Activated CD8-positive, alpha-beta memory T cell treated with anti-CD3 and anti-CD28 coated beads, Interleukin-2, amount 50 U/mL, for 4 hours (primary cell): ENCODE data around the gene SRD5A1.
"Not testable (repeated sequence)": the region's sequence is repeated elsewhere in the genome, so short reads cannot be mapped to it uniquely, and the experiment has no call there.

Experiments used
- DNase-seq: peaks from one replicate; pipeline ENCODE4 v3.0.0-alpha.2; 2020

Gene SRD5A1

DNA sequence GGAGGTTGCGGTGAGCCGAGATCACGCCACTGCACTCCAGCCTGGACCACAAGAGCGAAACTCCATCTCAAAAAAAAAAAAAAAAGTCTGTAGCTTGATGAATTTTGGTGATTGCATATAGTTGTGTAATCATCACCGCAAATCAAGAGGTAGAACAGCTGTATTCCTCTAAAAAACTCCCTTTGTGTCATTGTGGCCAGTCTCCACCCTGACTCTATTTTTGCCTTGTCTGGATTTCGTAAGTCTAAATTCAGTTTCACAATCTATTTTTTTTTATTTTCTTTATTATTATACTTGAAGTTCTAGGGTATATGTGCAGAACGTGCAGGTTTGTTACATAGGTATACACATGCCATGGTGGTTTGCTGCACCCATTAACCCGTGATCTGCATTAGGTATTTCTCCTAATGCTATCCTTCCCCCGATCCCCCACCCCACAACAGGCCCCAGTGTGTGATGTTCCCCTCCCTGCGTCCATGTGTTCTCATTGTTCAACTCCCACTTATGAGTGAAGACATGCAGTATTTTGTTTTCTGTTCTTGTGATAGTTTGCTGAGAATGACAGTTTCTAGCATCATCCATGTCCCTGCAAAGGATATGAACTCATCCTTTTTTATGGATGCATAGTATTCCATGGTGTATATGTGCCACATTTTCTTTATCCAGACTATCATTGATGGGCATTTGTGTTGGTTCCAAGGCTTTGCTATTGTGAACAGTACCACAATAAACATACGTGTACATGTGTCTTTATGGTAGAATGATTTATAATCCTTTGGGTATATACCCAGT lies 12.5 kb downstream of the SRD5A1 start:
- not testable (repeated sequence) for DNase-seq

DNA sequence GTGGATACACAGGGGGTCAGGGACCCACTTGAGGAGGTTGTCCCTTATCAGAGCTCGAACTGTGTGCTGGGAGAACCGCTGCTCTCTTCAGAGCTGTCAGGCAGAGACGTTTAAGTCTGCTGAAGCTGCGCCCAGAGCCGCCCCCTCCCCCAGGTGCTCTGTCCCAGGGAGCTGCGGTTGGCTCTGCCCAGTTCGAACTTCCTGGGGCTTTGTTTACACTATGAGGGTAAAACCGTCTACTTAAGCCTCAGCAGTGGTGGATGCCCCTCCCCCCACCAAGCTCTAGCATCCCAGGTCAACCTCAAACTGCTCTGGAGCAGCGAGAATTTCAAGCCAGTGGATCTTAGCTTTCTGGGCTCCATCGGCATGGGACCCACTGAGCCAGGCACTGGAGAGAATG lies 15.9 kb downstream of the SRD5A1 start:
- no peak for DNase-seq

GRCh38 chr5:6649681-6650080 lies 16.4 kb downstream of the SRD5A1 start:
- DNase-seq: no peak

DNA sequence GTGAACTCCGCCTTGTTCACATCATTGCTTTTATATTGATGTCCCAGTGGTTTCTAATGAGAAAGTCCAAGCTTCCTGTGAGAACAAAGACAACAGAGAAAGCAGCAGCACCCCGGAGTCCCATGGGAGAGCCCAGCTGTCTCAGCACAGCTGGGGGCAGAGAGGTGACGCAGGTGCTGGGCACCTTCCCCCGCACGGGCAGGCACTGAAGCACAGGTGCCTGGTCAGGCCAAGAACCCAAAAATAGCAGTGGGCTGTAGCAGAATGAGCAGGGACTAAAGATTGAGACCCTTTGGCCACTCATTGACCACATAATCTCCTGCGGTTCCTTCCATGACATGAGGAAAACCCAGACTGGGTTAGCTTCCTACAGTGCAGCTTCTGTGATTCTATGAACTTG lies 18.8 kb downstream of the SRD5A1 start:
- no peak for DNase-seq

- no peak for DNase-seq
These were observed 22.2 kb downstream of the SRD5A1 start for GRCh38 chr5:6655432-6655831.

DNA sequence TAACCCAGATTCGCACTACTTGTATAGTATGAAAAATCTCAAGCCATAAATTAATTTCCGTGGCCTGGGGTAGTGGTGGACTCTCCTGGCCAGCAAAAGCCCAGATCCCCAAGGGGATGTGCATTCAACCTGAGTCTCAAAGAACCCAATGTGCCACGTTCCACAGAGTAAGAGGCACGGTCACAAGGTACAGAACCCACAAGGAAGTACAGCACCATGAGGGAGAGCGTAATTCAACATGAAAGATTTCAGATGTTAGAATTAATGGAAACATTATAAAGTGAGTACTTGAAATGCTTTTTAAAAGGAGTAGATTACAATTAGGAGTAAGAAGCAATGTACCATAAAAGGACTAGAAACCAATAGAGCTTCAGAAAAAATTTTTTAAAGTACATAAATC lies 23.4 kb downstream of the SRD5A1 start:
- no peak for DNase-seq

DNA sequence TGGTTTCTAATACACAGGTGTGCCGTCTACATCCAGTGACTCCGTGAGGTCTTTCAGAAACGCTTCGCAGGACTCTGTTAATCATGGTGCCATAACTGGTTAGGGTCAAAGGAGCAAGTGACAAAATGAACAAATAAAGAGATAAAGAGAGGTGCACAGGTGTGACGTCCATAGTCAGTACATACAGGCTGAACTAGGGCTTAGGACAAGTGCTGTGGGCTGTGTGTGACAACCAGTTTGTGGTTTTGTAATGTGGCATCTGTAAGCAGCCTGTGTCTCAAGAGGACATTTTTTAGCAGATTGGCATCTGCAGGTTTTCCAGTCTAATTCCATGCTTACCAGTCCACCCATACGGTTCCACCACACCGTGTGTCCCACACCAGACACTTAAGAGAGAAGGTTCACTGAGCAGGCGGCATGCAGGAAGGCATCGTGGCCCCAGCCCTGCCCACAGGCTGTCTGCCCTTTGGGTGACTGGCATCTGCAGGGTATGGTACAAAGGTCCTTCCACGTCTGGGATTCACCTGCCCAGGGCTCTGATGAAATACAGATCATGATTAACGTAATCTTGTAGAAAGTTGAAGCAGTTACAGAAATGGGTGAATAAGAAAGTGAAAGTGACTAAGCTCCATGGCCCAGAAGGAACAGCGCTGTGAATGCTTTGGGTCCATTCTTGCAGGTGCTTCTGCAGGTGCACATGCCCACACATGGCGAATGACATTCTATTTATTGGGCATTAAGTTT lies 26.9 kb downstream of the SRD5A1 start:
- DNase-seq: no peak

GRCh38 chr5:6660688-6661087 lies 27.4 kb downstream of the SRD5A1 start:
- DNase-seq: no peak

DNA sequence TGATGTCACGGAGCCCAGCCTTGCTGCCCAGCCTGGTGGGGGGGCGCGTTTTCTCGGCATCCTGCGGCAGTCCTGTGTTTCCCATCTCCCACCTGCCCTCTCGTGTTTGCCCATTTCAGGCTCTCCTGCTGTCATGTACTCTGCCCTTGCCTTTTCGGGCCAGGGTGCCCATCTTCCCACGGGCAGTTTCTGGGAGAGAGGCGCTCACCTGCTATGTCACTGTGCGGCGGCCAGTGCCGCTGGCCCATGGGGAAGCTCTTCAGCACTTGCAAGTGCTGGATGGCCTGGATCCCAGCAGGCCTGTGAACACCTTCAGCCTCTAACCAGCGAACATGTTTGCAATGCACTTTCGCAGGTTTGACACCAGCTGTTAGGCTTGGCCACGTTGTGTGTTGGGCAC lies 33.5 kb downstream of the SRD5A1 start:
- no peak for DNase-seq

DNA sequence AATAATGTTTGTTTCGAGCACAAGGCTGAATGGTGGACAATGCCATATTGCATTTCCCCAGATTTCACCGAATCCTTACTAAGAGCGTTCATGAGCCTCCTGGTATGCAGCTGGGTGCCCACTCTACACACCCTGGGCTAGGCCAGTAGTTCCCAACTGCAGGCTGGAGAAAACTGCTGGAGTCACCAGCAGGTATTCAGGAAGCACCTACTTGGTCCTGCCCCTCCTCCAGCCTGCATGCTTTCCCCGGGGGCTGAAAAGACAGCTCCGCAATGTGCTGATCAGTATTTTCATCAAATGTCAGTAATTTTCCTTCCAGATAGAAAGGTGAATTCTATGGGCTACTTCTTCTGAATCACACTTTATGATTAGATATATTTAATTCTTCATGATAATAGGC lies 34.4 kb downstream of the SRD5A1 start:
- DNase-seq: no peak

GRCh38 chr5:6668717-6669116 lies 35.5 kb downstream of the SRD5A1 start:
- not testable (repeated sequence) for DNase-seq

GRCh38 chr5:6673031-6673430 lies 39.8 kb downstream of the SRD5A1 start:
- no peak for DNase-seq

- no peak for DNase-seq
These were observed 40.7 kb downstream of the SRD5A1 start for GRCh38 chr5:6673963-6674362.

- DNase-seq: no peak
These were observed 41.2 kb downstream of the SRD5A1 start for GRCh38 chr5:6674421-6674820.

DNA sequence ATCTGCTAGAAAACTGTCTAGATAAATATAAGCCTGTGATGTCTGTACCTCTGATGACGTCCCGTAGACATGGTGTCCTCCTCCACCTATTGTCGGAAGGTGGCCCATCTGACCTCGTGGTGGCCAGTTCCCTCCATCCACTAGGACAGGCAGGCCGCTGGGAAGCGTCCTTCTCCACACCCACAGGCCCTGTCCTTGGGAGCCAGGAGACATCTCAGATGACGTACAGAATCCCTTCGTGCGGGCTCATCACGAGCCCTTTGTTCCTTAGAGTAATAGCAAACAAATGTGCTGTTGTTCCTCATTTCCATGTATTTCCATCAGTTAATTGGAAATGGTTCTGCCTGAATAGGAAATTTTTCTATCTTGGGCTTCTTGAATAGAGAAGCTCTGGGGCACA lies 41.6 kb downstream of the SRD5A1 start:
- no peak for DNase-seq

DNA sequence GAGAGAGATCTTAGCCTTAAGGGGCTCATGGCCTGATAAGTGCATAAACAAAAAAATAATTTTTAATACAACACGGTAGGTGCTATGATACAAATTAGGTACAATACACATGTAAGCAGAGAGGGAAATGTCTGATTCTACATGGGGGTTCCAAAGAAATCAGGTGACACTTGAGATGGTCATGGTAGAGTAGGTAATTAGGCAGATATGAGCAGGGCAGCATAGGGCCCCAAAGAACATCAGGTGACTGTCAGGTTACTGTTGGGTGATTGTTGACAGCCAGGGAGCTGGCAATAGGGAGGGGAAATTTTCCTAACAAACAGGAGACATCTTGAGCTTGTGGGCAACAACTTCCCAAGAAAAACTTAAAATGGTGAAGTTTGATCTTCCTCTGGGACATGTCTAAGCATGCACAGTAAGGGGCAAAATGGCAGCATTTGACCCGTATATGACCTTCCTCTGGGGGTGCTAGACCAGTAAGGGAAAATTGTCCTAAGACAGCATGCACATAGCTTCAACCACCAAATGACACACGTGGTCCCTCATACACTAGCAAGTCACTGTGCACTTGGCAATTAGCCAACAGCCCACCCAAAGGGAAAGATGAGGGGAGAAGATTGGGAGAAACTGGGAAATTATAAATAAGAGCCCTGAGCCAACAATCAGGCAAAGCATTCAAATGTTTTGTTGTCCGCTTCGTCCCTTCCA lies 42.7 kb downstream of the SRD5A1 start:
- no peak for DNase-seq

DNA sequence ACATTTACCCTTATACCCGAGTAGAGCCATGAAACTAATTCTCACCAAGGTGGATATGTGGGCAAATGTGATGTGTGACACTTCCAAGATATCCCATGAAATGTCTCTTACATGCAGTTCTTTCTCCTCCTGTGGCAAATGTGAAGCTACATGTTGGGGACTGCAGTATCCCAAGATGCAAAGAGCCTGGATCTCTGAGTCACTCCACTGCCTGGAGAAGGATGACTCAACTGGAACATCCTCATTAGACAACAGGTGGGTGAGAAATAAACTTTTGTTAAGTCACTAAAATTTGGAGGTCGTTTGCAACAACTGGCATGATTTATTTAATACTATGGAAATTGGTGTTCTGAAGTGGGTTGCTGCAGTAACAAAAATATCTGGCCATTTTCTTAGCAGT lies 43.5 kb downstream of the SRD5A1 start:
- DNase-seq: no peak

DNA sequence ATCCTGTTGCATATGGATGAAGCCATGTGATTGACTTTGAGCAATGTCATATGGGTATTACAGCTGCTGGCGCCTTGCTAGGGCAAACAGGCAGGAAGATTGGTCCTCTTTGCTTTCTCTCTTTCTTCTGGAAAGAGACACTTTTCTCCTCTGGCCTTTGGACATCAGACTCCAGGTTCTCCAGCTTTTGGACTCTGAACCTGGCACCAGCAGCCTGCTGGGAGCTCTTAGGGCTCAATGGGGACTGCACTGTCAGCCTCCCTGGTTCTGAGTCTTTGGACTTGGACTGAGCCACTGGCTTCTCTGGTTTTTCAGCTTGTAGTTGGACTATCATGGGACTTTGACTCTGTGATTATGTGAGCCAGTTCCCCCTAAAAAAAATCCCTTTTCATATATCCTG lies 45.1 kb downstream of the SRD5A1 start:
- DNase-seq: no peak

- no peak for DNase-seq
These were observed 47.7 kb downstream of the SRD5A1 start for GRCh38 chr5:6680922-6681321.

DNA sequence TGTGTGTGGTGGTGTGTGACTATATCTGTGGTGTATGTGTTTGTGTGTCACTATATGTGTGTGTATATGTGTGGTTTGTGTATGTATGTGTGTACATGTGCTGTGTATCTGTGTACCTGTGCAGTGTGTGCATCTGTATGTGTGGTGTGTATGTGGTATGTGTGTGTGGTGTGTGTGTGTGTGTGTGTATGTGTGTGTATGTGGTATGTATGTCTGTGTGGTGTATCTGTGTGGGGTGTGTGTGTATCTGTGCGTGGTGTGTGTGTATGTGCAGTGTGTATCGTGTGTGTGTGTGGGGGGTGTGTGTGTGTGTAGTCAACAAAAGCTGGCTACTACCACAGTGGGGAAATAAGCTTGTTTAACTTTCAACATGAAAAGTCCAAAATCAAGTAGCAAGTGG lies 48.4 kb downstream of the SRD5A1 start:
- DNase-seq: no peak

- DNase-seq: no peak
These were observed 49.0 kb downstream of the SRD5A1 start for GRCh38 chr5:6682239-6682638.

DNA sequence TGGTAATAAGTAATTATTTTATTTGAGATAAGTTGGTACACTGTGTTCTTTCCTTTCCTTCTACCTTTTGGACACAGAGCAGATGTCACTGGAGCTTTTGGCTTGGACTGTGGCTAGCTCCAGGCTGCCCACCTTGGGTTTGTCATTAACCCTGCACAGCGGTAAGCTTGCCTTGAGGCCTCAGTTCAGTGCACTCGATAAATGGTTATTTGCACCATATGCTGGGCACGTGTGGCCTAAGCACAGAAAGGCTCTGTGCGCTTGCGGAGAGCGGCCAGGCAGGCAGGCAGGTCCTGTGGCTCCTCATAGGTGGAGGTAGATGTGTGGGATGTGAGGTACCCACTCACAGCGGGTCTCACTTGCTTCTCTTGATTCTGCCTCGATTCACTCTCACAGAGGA lies 50.0 kb downstream of the SRD5A1 start:
- DNase-seq: no peak

DNA sequence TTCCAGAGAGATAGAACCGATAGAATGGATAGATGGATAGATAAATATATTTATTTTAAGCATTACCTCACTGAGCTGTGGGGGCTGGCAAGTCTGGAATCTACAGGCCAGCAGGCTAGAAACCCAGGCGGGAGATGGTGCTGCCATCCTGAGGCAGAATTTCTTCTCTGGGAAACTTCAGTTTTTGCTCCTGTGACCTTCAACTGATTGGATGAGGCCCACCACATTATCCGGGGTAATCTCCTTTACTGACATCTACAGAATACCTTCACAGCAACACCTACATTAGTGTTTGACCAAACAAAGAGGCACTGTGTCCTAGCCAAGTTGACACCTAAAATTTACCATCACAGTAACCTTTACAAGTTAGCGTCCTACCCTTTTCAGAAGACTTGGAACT lies 50.8 kb downstream of the SRD5A1 start:
- DNase-seq: no peak

GRCh38 chr5:6686501-6686900 lies 53.3 kb downstream of the SRD5A1 start:
- DNase-seq: no peak
